GM21825 (cell line): Measurements from ENCODE around the gene CH25H.

Experiments used
- ATAC-seq: cut with Tn5 transposase; IDR thresholded peaks from one replicate; pipeline ENCODE4 v1.9.1; 2021; ENCODE audit warnings: mild to moderate bottlenecking, moderate library complexity; ENCODE audit not compliant: unreplicated experiment

The CH25H gene

DNA sequence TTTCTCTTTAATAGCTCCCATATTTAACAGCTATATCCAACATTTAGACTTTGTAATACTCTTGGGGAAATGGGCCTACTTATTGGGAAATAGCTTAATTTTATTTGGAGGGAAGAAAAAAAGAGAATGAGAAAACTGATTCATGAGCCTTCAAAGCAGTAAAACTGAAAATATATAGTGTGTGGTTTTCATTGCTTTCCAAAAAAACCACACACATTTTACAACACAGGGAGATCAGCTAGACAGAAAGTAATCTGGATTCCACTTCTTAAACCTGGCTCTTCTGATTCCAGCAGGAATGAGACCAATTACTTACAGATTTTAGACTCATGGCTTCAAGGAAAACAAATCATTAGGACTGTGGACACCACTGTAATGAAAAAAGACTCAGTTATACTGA, 48.7 kb downstream of the CH25H start:
- ATAC-seq, result no peak

- ATAC-seq, result no peak
Measured at GRCh38 chr10:89156161-89156835, 50.8 kb downstream of the CH25H start.
